Testis (tissue), 3 donors: ENCODE results near the gene ESR2. TPM values are rescaled to one million over a fixed set of nuclear protein-coding genes. Genes with fewer than 3 reads are reported as not detected.
A peak's percentile ranks its signal among the peaks of the same experiment; 100 is the strongest.
"Not testable (repeated sequence)": the region's sequence is repeated elsewhere in the genome, so short reads cannot be mapped to it uniquely, and the experiment has no call there.

ENCODE experiments used
- DNase-seq: peaks from one replicate; pipeline ENCODE4 v3.0.0-alpha.2; 2019
- H3K27ac ChIP-seq, 2 donors: fragments of 200-600 bp; sonication (generic); one replicate each; pipeline ENCODE4 v1.5.1; 2019
- H3K27me3 ChIP-seq: fragments of 200-600 bp; sonication (generic); one replicate; pipeline ENCODE4 v1.5.1; 2019
- H3K36me3 ChIP-seq: fragments of 200-600 bp; sonication (generic); one replicate; pipeline ENCODE4 v1.5.1; 2017; ENCODE audit warnings: low read depth; ENCODE audit errors: missing control alignments
- H3K4me1 ChIP-seq: fragments of 200-600 bp; sonication (generic); one replicate; pipeline ENCODE4 v1.5.1; 2019
- H3K4me3 ChIP-seq, 2 donors: fragments of 200-600 bp; sonication (generic); one replicate each; pipeline ENCODE4 v1.5.1; 2017 to 2019
- H3K9me3 ChIP-seq: fragments of 200-600 bp; sonication (generic); one replicate; pipeline ENCODE4 v1.5.1; 2017
- CTCF ChIP-seq, 3 experiments: fragments of 450-650 bp in 2 of 3; fragments of 200-600 bp in 1 of 3; sonication (generic) in 1 of 3; IDR thresholded peaks; one replicate each; pipeline ENCODE4 v1.5.1; 2016 to 2019; ENCODE audit warnings: antibody characterized with exemption in 3 of 3, mild to moderate bottlenecking in 2 of 3, moderate library complexity in 1 of 3
- POLR2A ChIP-seq: fragments of 450-650 bp; IDR thresholded peaks from one replicate; pipeline ENCODE4 v1.6.1; 2017; ENCODE audit warnings: antibody characterized with exemption, mild to moderate bottlenecking, moderate library complexity
- WGBS, 2 donors: methylation state at CpG; one replicate each; pipeline ENCODE4 v1.1.5; 2018; 5-methylcytosine and 5-hydroxymethylcytosine counted together
- intact Hi-C: fragments of 100-400 bp; cut with DNase I; formaldehyde crosslinking; loops from one replicate; pipeline ENCODE4 v1.15.1; 2023; ENCODE audit warnings: low total_unique reads
- polyA plus RNA-seq: library from polyadenylated mRNA; stranded (reverse); fragments of 350-450 nt; fragmentation: Illumina TruSeq; extraction: RNeasy Lipid Tissue Mini Kit (QIAGEN cat#74804); gene quantifications from one replicate; pipeline ENCODE4 v1.2.3, GENCODE V29; 2014; ENCODE audit warnings: low read depth, low replicate concordance; ENCODE audit not compliant: insufficient read depth
- total RNA-seq, 2 donors: library from RNA; depleted of rRNA; stranded (reverse); fragments of >200 nt; gene quantifications; one replicate each; pipeline ENCODE4 v1.2.3, GENCODE V29; 2016

Gene ESR2
- total and polyA plus RNA-seq, 3 donors from 2014 or later, result 17.2 to 33.3 (median 19.8) TPM

DNA sequence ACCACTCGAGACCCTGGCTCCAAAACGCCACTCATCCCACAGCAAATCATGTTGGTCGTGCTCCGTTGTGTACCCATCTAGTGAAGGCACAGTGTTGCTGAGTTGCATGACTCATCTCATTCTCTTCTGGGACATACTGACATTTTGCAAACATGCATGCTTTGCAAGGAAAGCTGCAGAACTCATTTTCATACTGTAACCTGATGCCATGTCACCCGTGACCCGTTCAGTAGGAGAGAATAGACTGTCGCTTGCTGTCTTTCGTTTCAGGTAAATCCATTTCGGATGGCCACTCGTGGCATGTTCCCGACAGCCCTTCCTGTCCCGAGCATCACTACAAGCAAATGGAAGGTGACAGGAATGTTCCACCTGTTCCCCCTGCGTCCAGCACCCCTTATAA, 78.2 kb downstream of the ESR2 start:
- Histone ChIP-seq H3K27ac (peak overlapping the region in 1 of 2 donors; percentile 67), H3K27me3 (no peaks in the 10 kb centered on the region), H3K9me3 (no peaks in the 10 kb centered on the region), H3K4me1 (peaks cover 43% of the 10 kb centered on the region), H3K36me3 (no peaks in the 10 kb centered on the region), H3K4me3 (no peak overlapping the region)
- 89 to 94% methylated on average over 13 of the region's 13 CpGs for WGBS, 2 donors
- intact Hi-C loops, result no loop called here
- TF ChIP-seq CTCF (IDR thresholded peaks at IDR 0.05) (no peak), POLR2A (no peak)
- DNase-seq, result no peak

DNA sequence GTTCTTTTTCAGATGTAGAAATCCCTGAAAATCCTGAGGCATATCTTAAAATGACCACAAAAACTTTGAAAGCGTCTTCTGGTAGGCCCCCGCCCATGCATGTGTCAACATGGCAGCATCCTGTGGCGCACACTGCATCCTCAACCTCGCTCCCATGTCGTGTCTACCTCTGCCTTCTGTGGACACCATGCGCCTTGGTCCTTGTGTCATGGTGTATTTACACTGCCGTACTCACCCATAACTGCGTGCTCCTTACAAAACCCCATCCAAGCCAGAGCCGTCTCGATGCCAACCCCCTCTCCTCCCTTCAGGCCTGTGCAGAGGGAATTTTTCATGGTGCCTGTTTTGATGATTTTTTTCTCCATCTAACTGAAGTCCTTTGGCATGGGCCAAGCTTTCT, 78.9 kb downstream of the ESR2 start:
- Histone ChIP-seq H3K36me3 (no peaks in the 10 kb centered on the region), H3K4me1 (peaks cover 36% of the 10 kb centered on the region), H3K4me3 (no peak overlapping the region), H3K27ac (peak overlapping the region in 1 of 2 donors; percentile 25), H3K9me3 (no peaks in the 10 kb centered on the region), H3K27me3 (no peaks in the 10 kb centered on the region)
- TF ChIP-seq CTCF (IDR thresholded peaks at IDR 0.05) (no peak), POLR2A (no peak)
- no peak for DNase-seq
- 96 to 97% methylated on average over 10 of the region's 10 CpGs for WGBS, 2 donors
- intact Hi-C loops, result no loop called here

DNA sequence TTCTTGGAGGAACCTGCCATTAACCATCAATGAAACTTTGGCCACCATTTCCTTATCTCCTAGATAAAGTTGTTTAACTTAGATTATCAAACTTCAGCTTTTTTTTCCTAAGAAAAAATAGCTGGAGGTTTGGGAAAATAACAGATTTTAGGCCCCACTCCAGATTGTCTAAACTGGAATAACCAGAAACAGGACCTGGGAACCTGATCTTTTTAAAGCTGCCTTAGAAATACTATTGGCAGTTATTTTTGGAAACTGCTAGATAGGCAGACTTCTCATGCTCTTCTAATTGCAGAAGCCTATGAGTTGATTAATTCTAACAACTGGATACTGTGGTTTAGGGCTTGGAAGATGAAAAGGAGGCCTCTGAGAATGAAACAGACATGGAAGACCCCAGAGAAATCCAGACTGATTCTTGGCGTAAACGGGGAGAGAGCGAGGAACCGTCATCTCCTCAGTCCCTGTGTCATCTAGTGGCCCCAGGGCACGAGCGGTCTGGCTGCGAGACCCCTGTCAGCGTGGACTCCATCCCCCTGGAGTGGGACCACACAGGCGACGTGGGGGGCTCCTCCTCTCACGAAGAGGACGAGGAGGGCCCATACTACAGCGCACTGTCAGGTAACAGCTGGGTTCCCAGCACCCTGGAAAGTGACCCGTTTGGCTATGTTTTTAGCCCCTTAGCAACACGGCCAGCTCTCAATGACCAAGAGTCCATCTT, 80.2 kb downstream of the ESR2 start:
- H3K27ac ChIP-seq, result peak overlapping the region in 1 of 2 donors; percentile 25
- no peaks in the 10 kb centered on the region for H3K9me3 ChIP-seq
- 92 to 95% methylated on average over 11 to 15 of the region's 15 CpGs for WGBS, 2 donors
- intact Hi-C loops, result no loop called here
- H3K4me1 ChIP-seq, result peaks cover 34% of the 10 kb centered on the region
- no peaks in the 10 kb centered on the region for H3K27me3 ChIP-seq
- H3K36me3 ChIP-seq, result no peaks in the 10 kb centered on the region
- H3K4me3 ChIP-seq, result no peak overlapping the region
- DNase-seq, result peak; percentile 9
- TF ChIP-seq CTCF (IDR thresholded peaks at IDR 0.05) (no peak), POLR2A (no peak)

DNA sequence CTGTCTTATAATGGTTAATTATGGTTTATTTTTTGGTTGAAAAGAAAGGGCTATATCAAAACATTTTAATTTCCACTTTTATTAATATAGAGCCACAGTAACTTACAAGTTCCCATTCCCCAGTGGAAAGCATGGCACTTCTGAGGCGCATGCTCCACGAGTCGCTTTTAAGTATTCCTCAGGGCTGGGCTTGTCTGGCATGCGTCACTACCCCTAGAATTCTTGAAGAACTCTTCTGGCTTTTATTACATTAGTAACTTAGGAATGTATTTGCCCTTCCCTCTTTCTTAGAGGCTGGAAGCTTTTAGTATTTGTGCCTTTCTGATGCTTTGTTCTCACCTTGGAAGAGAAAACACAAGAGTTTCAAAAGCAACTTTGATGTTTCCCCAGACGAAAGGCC, 81.1 kb downstream of the ESR2 start:
- intact Hi-C loops, result no loop called here
- Histone ChIP-seq H3K27me3 (no peaks in the 10 kb centered on the region), H3K4me3 (no peak overlapping the region), H3K9me3 (no peaks in the 10 kb centered on the region), H3K27ac (no peak overlapping the region), H3K4me1 (peaks cover 28% of the 10 kb centered on the region), H3K36me3 (no peaks in the 10 kb centered on the region)
- peak; percentile 9 for DNase-seq
- TF ChIP-seq CTCF (IDR thresholded peaks at IDR 0.05), result no peak
- no peak for TF ChIP-seq POLR2A
- WGBS, 2 donors, result 87 to 94% methylated on average over 5 of the region's 5 CpGs

- Histone ChIP-seq H3K4me1 (peaks cover 24% of the 10 kb centered on the region), H3K4me3 (no peak overlapping the region), H3K27me3 (no peaks in the 10 kb centered on the region), H3K9me3 (no peaks in the 10 kb centered on the region), H3K36me3 (no peaks in the 10 kb centered on the region), H3K27ac (no peak overlapping the region)
- 93 to 95% methylated on average over 8 of the region's 8 CpGs for WGBS, 2 donors
- intact Hi-C loops, result no loop called here
- TF ChIP-seq CTCF (IDR thresholded peaks at IDR 0.05), result no peak
- no peak for TF ChIP-seq POLR2A
- DNase-seq, result peak; percentile 0
These were observed 81.5 kb downstream of the ESR2 start for GRCh38 chr14:64212666-64213065.

GRCh38 chr14:64210912-64211311, 83.3 kb downstream of the ESR2 start:
- H3K36me3 ChIP-seq, DNase-seq, H3K27ac ChIP-seq, H3K9me3 ChIP-seq, intact Hi-C loops, H3K4me3 ChIP-seq, H3K27me3 ChIP-seq: not testable (repeated sequence)
- H3K4me1 ChIP-seq, result peaks cover 13% of the 10 kb centered on the region
- WGBS, 2 donors, result 85 to 90% methylated on average over 6 of the region's 6 CpGs
